Erythroblast (primary cell): ENCODE data around the gene CYP2A13.

Source experiments
- GATA1 ChIP-seq: IDR thresholded peaks from 2 replicates; pipeline ENCODE4 v1.6.1; 2011; ENCODE audit warnings: low read depth, mild to moderate bottlenecking, control low read depth, low read length, moderate library complexity
- POLR2A ChIP-seq: IDR thresholded peaks from 2 replicates; pipeline ENCODE4 v1.6.1; 2011; ENCODE audit warnings: mild to moderate bottlenecking, low read length

- TF ChIP-seq POLR2A (no peak), GATA1 (no peak)
Observed at GRCh38 chr19:41144403-41144802, 56.2 kb downstream of the CYP2A13 start.
